HepG2 (cell line): ENCODE data around the gene HSPA14. TPM values are rescaled to one million over a fixed set of nuclear protein-coding genes. Genes with fewer than 3 reads are reported as not detected.

Source experiments
- AKNA ChIP-seq: sonication (generic); formaldehyde crosslinking; IDR thresholded peaks from 2 replicates; pipeline ENCODE4 v1.4.0; 2020; ENCODE audit warnings: missing genetic modification reagents, borderline replicate concordance
- CBX5 ChIP-seq: sonication (generic); formaldehyde crosslinking; IDR thresholded peaks from 2 replicates; pipeline ENCODE4 v1.4.0; 2020; ENCODE audit warnings: missing genetic modification reagents, borderline replicate concordance
- CENPT ChIP-seq: sonication (generic); formaldehyde crosslinking; IDR thresholded peaks from 2 replicates; pipeline ENCODE4 v1.8.0; 2022; ENCODE audit warnings: low read depth, mild to moderate bottlenecking, moderate library complexity, missing genetic modification reagents
- CSRNP1 ChIP-seq: sonication (generic); formaldehyde crosslinking; IDR thresholded peaks from 2 replicates; pipeline ENCODE4 v1.8.1; 2023; ENCODE audit warnings: mild to moderate bottlenecking, missing genetic modification reagents
- NFE2L2 ChIP-seq: fragments of 150-350 bp; IDR thresholded peaks from 2 replicates; pipeline ENCODE4 v1.6.1; 2014; ENCODE audit warnings: low read length
- NFKBIZ ChIP-seq: IDR thresholded peaks from 2 replicates; pipeline ENCODE4 v1.6.1; 2018; ENCODE audit warnings: missing genetic modification reagents, missing compliant biosample characterization
- NR2C2 ChIP-seq: sonication (generic); formaldehyde crosslinking; IDR thresholded peaks from 2 replicates; pipeline ENCODE4 v1.4.0; 2020; ENCODE audit warnings: missing genetic modification reagents, mild to moderate bottlenecking, moderate library complexity, borderline replicate concordance
- PTBP1 ChIP-seq: fragments of 200-400 bp; formaldehyde crosslinking; IDR thresholded peaks from 2 replicates; pipeline ENCODE4 v1.6.1; 2018; ENCODE audit warnings: low read length, low read depth; ENCODE audit not compliant: poor library complexity, severe bottlenecking
- ZBTB8A ChIP-seq: sonication (generic); formaldehyde crosslinking; IDR thresholded peaks from 2 replicates; pipeline ENCODE4 v1.4.0; 2020; ENCODE audit warnings: mild to moderate bottlenecking, low read depth, missing genetic modification reagents, borderline replicate concordance
- ZNF17 ChIP-seq: sonication (generic); formaldehyde crosslinking; IDR thresholded peaks from 2 replicates; pipeline ENCODE4 v1.5.0; 2020; ENCODE audit warnings: mild to moderate bottlenecking, missing genetic modification reagents
- ZNF432 ChIP-seq: sonication (generic); formaldehyde crosslinking; IDR thresholded peaks from 2 replicates; pipeline ENCODE4 v1.5.0; 2020; ENCODE audit warnings: missing genetic modification reagents, mild to moderate bottlenecking, borderline replicate concordance
- ZNF598 ChIP-seq: sonication (generic); formaldehyde crosslinking; IDR thresholded peaks from 2 replicates; pipeline ENCODE4 v1.5.1; 2020; ENCODE audit warnings: mild to moderate bottlenecking, missing genetic modification reagents, borderline replicate concordance
- ZNF609 ChIP-seq: sonication (generic); formaldehyde crosslinking; IDR thresholded peaks from 2 replicates; pipeline ENCODE4 v1.4.0; 2020; ENCODE audit warnings: mild to moderate bottlenecking, missing genetic modification reagents, borderline replicate concordance
- polyA plus RNA-seq, 8 experiments: library from polyadenylated mRNA; depleted of rRNA in 3 of 8; stranded (reverse) in 7 of 8; unstranded in 1 of 8; fragments of >200 nt; fragmentation: Illumina TruSeq in 4 of 8; extraction: Trizol in 4 of 8; gene quantifications; 2 replicates each; pipeline versions ENCODE4 v1.2.1 to v1.2.3, GENCODE V29; 2011 to 2016; ENCODE audit warnings: low read depth in 4 of 8, missing spikeins in 1 of 8, mixed read lengths in 1 of 8; ENCODE audit not compliant: insufficient read depth in 1 of 8
- total RNA-seq, 5 experiments: library from RNA; depleted of rRNA; stranded (reverse); fragments of >200 nt; fragmentation: Illumina TruSeq; extraction: Trizol; gene quantifications; 2 replicates each; pipeline ENCODE4 v1.2.3, GENCODE V29; 2016; ENCODE audit warnings: low read depth in 1 of 5
- TF ChIP-seq, protein P1 (sequence below): sonication (generic); formaldehyde crosslinking; IDR thresholded peaks from 2 replicates; pipeline ENCODE4 v1.5.1; 2020; ENCODE audit warnings: mild to moderate bottlenecking, missing genetic modification reagents, borderline replicate concordance

HSPA14 gene
- total and polyA plus RNA-seq, 2 of the 13 experiments (the other 11 are each of a cell fraction or from before 2014, with no cell fraction given) = 10.7 to 29.8 TPM

DNA sequence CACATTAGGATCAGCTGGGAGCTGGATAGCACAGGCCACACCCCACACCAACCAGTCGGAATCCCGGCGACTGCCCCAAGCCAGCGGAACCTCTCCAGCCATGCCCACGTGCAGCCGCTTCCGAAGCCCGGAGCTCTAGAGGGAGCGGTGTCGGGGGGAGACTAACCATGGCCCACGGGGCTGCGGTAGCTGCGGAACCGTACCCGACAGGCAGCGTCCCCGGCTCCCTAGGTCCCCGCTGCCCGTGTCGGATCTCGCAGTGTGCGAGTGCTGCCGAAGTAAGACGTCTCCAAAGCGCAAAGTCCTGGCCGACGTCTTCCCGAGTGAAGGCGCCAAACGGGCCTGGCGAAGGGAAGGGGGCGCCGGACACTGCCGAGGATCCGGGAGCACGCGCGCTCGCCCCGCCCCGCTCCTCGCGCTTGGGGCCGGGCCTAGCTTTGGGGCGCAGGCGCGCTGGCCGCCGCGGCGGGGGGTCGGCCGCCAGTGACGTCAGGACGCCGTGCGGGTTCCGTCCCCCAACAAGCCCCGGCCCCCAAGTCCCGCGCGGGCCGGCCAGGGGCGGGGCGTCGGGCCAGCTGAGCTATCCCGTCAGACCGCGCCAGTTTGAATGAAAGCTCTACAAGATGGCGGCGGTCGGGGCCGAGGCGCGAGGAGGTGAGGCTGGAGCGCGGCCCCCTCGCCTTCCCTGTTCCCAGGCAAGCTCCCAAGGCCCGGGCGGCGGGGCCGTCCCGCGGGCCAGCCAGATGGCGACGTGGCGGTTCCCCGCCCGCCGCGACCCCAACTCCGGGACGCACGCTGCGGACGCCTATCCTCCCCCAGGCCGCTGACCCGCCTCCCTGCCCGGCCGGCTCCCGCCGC is 40.4 kb downstream of the HSPA14 start, which contains the start of gene SUV39H2 (continued):
- TF ChIP-seq AKNA (CRISPR knock-in tag) (0 out of 2 replicates have a peak, but pooled peaks have one; percentile 77), ZNF609 (CRISPR knock-in tag) (no peak; the same call in 1 of the 2 replicates), CENPT (CRISPR knock-in tag) (no peak), ZNF598 (peak; percentile 86; the same call in 1 of the 2 replicates), ZNF17 (CRISPR knock-in tag) (no peak), PTBP1 (peak; percentile 74), NR2C2 (no peak; the same call in none of the 2 replicates), ZBTB8A (CRISPR knock-in tag) (no peak), ZNF432 (CRISPR knock-in tag) (no peak), CBX5 (CRISPR knock-in tag) (no peak; the same call in 1 of the 2 replicates), NFKBIZ (CRISPR knock-in tag) (no peak), NFE2L2 (no peak), CSRNP1 (0 out of 2 replicates have a peak, but pooled peaks have one; percentile 68)
- TF ChIP-seq, protein P1, sequence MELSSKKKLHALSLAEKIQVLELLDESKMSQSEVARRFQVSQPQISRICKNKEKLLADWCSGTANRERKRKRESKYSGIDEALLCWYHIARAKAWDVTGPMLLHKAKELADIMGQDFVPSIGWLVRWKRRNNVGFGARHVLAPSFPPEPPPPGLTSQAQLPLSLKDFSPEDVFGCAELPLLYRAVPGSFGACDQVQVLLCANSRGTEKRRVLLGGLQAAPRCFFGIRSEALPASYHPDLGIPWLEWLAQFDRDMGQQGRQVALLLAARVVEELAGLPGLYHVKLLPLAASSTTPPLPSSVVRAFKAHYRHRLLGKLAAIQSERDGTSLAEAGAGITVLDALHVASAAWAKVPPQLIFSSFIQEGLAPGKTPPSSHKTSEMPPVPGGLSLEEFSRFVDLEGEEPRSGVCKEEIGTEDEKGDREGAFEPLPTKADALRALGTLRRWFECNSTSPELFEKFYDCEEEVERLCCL = no peak
